Muscle of leg (tissue), 11 donors: ENCODE results near the gene RNF150. TPM values are rescaled to one million over a fixed set of nuclear protein-coding genes. Genes with fewer than 3 reads are reported as not detected.

ENCODE experiments used
- DNase-seq: peaks from one replicate; pipeline ENCODE4 v3.0.0; 2013
- H3K27ac ChIP-seq: one replicate; pipeline ENCODE4 v1.5.1; 2013; ENCODE audit warnings: mild to moderate bottlenecking, low read length, control low read depth
- H3K27me3 ChIP-seq: one replicate; pipeline ENCODE4 v1.6.1; 2013; ENCODE audit warnings: low read length; ENCODE audit not compliant: control insufficient read depth, insufficient read depth
- H3K36me3 ChIP-seq: one replicate; pipeline ENCODE4 v1.6.1; 2013; ENCODE audit warnings: low read length; ENCODE audit not compliant: control insufficient read depth, insufficient read depth
- H3K4me1 ChIP-seq: one replicate; pipeline ENCODE4 v1.6.1; 2013; ENCODE audit warnings: low read length; ENCODE audit not compliant: control insufficient read depth, insufficient read depth
- H3K4me3 ChIP-seq: one replicate; pipeline ENCODE4 v1.5.1; 2013; ENCODE audit warnings: low read length, control low read depth
- H3K9me3 ChIP-seq: replicated peaks from 2 replicates; pipeline ENCODE4 v1.6.1; 2013; ENCODE audit warnings: low read depth, low read length; ENCODE audit not compliant: control insufficient read depth
- WGBS: methylation state at CpG from one replicate; pipeline ENCODE4 v1.1.5; 2013; ENCODE audit warnings: missing lambda C conversion rate; ENCODE audit not compliant: insufficient coverage; 5-methylcytosine and 5-hydroxymethylcytosine counted together
- polyA plus RNA-seq, 8 donors: library from polyadenylated mRNA; unstranded; fragments of 120-200 nt; gene quantifications; one replicate each; pipeline versions ENCODE4 v1.2.1 to v1.2.3, GENCODE V29; 2013; ENCODE audit warnings: inconsistent platforms in 1 of 8, low replicate concordance in 1 of 8; ENCODE audit not compliant: insufficient read length in 8 of 8, insufficient read depth in 1 of 8
- total RNA-seq: library from RNA; stranded (reverse); fragments of 120-200 nt; gene quantifications from one replicate; pipeline ENCODE4 v1.2.4, GENCODE V29; 2013

RNF150 gene
- total and polyA plus RNA-seq, 9 donors, result 21.0 to 44.6 (median 33.8) TPM

DNA sequence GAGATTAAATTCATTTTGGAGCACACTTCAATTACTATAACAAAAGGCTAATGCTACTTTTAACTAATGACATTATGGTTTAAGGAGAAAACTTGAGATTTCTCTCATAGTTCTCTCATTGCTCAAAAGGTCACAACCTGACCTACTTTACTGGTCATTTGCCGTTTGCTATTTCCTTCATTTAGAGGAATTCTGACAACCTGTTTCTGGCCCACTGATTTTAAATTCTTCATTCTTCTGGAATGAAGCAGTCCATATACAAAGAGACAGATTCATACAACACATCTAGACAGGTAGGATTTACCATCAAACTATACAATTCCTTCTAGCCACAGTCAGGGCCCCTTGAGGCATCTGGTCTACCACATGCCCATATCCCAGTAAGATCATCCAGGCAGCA, 14.2 kb downstream of the RNF150 start:
- Histone ChIP-seq H3K27me3 (no peaks in the 10 kb centered on the region), H3K4me3 (no peak overlapping the region), H3K4me1 (no peaks in the 10 kb centered on the region), H3K36me3 (peaks cover 3% of the 10 kb centered on the region), H3K27ac (no peak overlapping the region), H3K9me3 (peaks cover 12% of the 10 kb centered on the region)
- DNase-seq, result no peak
- 80% methylated on average over 1 of the region's 1 CpG for WGBS

DNA sequence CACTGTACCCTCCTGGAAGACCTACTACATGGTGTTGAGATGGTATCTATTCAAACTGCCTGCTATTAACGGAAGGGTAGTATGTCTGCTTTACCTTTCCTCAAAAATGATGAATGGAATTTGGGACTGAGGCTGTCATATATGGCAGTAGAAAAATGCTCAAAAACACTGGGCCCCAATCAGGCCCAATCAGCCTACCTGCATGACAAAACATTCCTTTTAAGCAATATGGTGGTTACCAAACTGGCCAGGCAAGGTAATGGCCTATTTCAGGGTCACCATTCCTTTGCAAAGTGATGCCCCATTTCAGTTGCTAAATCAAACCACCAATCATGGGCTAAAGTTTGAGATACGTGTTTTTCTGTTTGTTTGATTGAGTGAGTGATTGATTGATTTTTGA, 14.9 kb downstream of the RNF150 start:
- Histone ChIP-seq H3K4me3 (no peak overlapping the region), H3K9me3 (peaks cover 12% of the 10 kb centered on the region), H3K27me3 (no peaks in the 10 kb centered on the region), H3K4me1 (no peaks in the 10 kb centered on the region), H3K36me3 (no peaks in the 10 kb centered on the region), H3K27ac (no peak overlapping the region)
- no CpG with 5 or more reads among the region's 2 CpGs for WGBS
- no peak for DNase-seq

DNA sequence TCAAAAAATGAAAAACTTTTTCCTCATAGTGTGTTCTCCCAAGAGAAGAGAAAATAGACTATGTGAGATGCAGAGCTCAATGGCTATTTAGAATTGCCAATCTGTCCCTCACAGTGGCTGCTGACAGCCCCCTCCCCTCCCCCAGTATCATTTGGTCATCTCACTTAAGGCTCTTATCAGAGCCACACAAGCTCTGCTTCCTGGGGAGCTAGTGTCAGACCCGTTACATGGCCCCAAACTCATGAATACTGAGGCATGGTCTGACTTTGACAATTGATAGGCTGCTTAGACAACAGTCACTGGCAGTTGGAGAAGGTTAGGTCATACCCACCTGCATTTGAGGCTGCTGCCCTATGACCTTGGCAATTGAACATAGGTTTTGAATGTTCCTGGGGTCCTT, 15.3 kb downstream of the RNF150 start:
- no peak overlapping the region for H3K4me3 ChIP-seq
- no peaks in the 10 kb centered on the region for H3K27me3 ChIP-seq
- no peak for DNase-seq
- H3K9me3 ChIP-seq, result peaks cover 12% of the 10 kb centered on the region
- WGBS, result 100% methylated on average over 1 of the region's 1 CpG
- H3K36me3 ChIP-seq, result no peaks in the 10 kb centered on the region
- H3K4me1 ChIP-seq, result no peaks in the 10 kb centered on the region
- no peak overlapping the region for H3K27ac ChIP-seq

DNA sequence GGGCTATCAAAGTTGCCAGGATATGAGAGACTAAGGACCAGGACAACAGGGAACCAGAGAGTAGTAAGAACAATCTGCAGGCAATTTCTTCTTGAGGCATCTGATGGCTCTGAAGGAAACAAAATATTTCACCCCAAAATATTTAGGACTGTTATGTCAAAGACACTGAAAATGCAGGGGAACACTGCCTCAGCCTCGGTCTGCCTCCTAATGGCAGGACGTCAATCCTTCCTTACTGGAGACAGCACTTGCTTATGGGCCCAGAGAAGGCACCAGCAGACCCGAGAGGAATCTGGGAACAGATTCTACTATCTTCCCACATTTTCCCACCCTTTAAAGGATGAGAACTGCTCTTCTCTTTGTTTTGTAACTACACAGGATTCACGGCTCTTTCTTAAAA, 23.3 kb downstream of the RNF150 start:
- Histone ChIP-seq H3K27me3 (no peaks in the 10 kb centered on the region), H3K27ac (no peak overlapping the region), H3K36me3 (no peaks in the 10 kb centered on the region), H3K4me3 (no peak overlapping the region), H3K9me3 (peaks cover 7% of the 10 kb centered on the region), H3K4me1 (no peaks in the 10 kb centered on the region)
- DNase-seq, result no peak
- WGBS, result 59% methylated on average over 3 of the region's 4 CpGs

DNA sequence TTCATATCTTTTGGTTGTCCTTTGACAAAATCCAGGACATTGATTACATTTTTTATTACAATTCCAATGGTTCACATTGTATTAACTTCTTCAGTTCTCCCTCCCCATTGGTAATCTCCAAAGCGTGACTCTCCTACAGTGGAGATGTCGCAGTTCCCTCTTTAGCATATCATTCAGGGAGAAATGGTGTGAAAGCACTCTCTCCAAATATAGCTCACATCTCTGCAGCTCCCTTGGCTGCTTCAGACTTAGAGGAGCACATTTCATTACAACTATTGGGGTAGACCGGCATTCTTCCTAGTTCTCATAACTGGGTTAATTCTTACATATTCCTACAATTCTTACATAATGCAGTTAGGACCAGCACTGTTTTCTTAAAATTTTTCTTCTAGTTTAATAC, 25.3 kb downstream of the RNF150 start:
- DNase-seq, result no peak
- H3K36me3 ChIP-seq, result no peaks in the 10 kb centered on the region
- no CpG with 5 or more reads among the region's 3 CpGs for WGBS
- H3K4me1 ChIP-seq, result no peaks in the 10 kb centered on the region
- peaks cover 3% of the 10 kb centered on the region for H3K9me3 ChIP-seq
- H3K4me3 ChIP-seq, result no peak overlapping the region
- H3K27me3 ChIP-seq, result no peaks in the 10 kb centered on the region
- H3K27ac ChIP-seq, result no peak overlapping the region

DNA sequence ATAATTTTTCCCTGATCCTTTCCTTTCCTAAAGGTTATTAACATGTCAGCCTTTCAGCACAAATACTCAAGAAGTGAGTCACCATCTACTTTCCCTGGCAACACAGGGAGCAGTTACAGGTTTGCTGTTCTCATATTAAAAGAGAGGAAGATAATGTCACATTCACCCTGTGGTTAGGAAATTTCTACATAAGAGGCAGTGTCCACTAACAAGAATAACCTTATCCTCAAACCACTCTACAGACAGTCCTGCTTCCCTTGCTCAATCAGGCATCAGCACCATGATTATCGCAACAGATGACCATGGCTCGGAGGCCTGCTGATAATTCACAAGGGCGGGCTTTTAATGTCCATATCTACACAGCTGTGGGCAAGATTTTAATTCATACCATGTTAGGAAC, 30.9 kb downstream of the RNF150 start:
- no peaks in the 10 kb centered on the region for H3K27me3 ChIP-seq
- H3K36me3 ChIP-seq, result no peaks in the 10 kb centered on the region
- DNase-seq, result no peak
- 100% methylated on average over 1 of the region's 3 CpGs for WGBS
- no peaks in the 10 kb centered on the region for H3K4me1 ChIP-seq
- H3K4me3 ChIP-seq, result no peak overlapping the region
- no peak overlapping the region for H3K27ac ChIP-seq
- no peaks in the 10 kb centered on the region for H3K9me3 ChIP-seq

DNA sequence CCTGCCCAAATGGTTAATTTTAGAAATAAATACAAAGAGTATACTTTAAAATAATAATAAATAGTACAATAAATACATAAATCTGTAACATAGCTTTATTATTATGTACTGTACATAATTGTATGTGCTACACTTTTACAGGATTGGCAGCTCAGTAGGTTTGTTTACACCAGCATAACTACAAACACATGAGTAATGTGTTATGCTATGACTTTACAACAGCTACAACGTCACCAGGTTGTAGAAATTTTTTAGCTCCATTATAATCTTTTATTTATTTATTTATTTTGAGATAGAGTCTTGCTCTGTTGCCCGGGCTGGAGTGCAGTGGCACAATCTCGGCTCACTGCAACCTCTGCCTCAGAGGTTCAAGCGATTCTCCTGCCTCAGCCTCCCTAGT, 31.8 kb downstream of the RNF150 start:
- Histone ChIP-seq H3K27me3 (no peaks in the 10 kb centered on the region), H3K4me3 (no peak overlapping the region), H3K27ac (no peak overlapping the region), H3K36me3 (no peaks in the 10 kb centered on the region), H3K4me1 (no peaks in the 10 kb centered on the region), H3K9me3 (no peaks in the 10 kb centered on the region)
- DNase-seq, result no peak
- WGBS, result 93% methylated on average over 3 of the region's 4 CpGs

DNA sequence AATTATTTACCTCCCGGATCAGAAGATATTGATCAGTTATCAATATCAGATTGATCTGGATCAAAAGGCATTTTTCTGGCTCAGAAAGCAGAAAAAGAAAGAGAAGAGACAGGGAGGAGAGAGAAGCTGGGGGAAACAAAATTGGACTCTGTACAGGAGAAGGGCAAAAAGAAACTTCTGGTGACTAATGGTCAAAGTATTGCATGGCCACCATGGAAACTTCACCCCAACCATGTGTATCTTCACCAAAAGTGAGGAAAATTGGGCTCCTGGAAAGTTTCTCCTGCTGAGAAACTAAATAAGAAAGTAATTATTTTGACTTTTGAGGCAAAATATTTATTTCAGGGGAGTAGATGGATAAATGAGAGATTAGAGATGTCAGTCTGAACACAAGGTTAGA, 33.9 kb downstream of the RNF150 start:
- no peak for DNase-seq
- Histone ChIP-seq H3K4me3 (no peak overlapping the region), H3K27me3 (no peaks in the 10 kb centered on the region), H3K27ac (no peak overlapping the region), H3K9me3 (peaks cover 5% of the 10 kb centered on the region), H3K36me3 (peaks cover 2% of the 10 kb centered on the region), H3K4me1 (no peaks in the 10 kb centered on the region)
- no CpG with 5 or more reads among the region's 1 CpG for WGBS

DNA sequence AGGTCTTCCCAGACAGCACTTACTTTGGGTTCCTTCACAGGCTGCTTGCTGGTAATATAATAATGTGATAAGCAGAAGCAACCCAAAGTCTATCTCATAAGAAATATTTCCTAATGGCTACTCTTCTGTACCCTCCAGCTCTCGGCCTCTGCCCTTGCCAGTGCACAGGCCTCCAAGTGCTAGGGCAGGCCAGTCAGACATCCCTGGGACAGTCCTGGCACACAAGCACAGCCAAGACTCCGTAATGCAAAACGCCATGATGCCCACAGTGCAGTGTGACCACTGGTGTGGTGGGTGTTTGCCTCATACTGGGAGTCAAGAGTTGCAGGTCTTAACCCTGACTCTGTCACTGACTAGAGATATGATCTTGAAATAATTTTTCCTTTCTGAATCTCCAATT, 35.1 kb downstream of the RNF150 start:
- 100% methylated on average over 3 of the region's 3 CpGs for whole genome bisulfite sequencing
- no peaks in the 10 kb centered on the region for H3K27me3 ChIP-seq
- H3K4me1 ChIP-seq, result no peaks in the 10 kb centered on the region
- peaks cover 12% of the 10 kb centered on the region for H3K9me3 ChIP-seq
- DNase-seq, result no peak
- H3K27ac ChIP-seq, result no peak overlapping the region
- H3K4me3 ChIP-seq, result no peak overlapping the region
- H3K36me3 ChIP-seq, result peaks cover 2% of the 10 kb centered on the region

DNA sequence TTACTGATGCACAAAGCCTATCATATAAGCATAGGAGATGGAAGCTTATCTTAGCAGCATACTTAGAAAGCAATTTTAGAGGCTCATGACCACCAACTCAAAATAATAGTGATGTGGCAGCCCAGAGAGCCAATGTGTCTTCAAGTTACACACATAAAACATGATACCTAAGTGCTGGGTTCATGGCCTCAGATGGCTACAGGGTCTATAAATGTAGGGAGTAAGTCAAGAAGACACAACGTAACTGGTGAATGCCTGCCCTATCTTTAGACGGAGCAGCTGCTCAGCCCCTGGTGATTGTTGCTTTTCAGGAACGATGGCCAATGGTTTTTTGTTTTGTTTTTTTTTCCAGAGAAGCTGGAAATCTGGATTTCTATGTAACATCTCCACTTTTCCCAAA, 42.8 kb downstream of the RNF150 start:
- WGBS, result no CpG with 5 or more reads among the region's 3 CpGs
- Histone ChIP-seq H3K4me3 (no peak overlapping the region), H3K27me3 (no peaks in the 10 kb centered on the region), H3K36me3 (peaks cover 4% of the 10 kb centered on the region), H3K9me3 (peaks cover 12% of the 10 kb centered on the region), H3K27ac (peak overlapping the region; percentile 60), H3K4me1 (peaks cover 8% of the 10 kb centered on the region)
- peak; percentile 64 for DNase-seq

DNA sequence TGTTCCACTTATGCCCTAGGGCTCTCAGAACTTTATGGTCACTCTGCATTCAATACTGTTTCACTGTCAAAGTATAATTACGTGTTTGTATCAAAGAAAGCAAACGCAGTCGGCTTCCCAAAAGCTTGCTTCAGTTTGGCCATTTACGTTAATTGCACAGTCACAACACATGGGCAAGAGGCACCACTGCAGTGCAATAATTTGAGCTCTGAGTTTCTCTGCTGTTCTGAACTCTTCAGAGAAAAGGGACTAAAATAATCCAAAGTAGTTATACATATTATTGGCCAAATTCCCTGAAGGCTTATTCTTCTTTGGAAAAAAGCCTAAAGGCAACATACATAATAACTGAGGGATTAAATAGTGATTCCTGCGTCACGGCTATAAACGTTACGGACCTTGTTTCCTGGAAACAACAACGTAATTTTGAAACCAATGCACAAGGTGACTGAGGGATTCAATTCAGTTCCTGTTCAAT, 51.3 kb downstream of the RNF150 start:
- no peaks in the 10 kb centered on the region for H3K27me3 ChIP-seq
- H3K27ac ChIP-seq, result peak overlapping the region; percentile 29
- 22% methylated on average over 7 of the region's 9 CpGs for WGBS
- H3K9me3 ChIP-seq, result no peaks in the 10 kb centered on the region
- H3K36me3 ChIP-seq, result no peaks in the 10 kb centered on the region
- H3K4me3 ChIP-seq, result no peak overlapping the region
- DNase-seq, result peak; percentile 76
- H3K4me1 ChIP-seq, result peaks cover 11% of the 10 kb centered on the region
